ENCODE results near the gene TMEM127. TPM values are rescaled to one million over a fixed set of nuclear protein-coding genes. Genes with fewer than 3 reads are reported as not detected.
A peak's percentile ranks its signal among the peaks of the same experiment; 100 is the strongest.
"Not testable (repeated sequence)": the region's sequence is repeated elsewhere in the genome, so short reads cannot be mapped to it uniquely, and the experiment has no call there.

TMEM127 gene
- total RNA-seq, 2 donors from 2014 or later = 64.4 to 86.6 TPM

- ATAC-seq = peak in 1 of 2 donors; percentile 13
- DNase-seq = no peak
- intact Hi-C loops (cut with DNase I) = no loop called here
Measured at GRCh38 chr2:96247009-96247408, 18.8 kb downstream of the TMEM127 start.

- DNase-seq (no peak), ATAC-seq (peak in 1 of 2 donors; percentile 14)
- intact Hi-C loops (cut with DNase I) = no loop called here
Measured at GRCh38 chr2:96245609-96246390, 20.0 kb downstream of the TMEM127 start.

- DNase-seq (no peak), ATAC-seq (no peak)
- intact Hi-C loops (cut with DNase I) = no loop called here
Measured at GRCh38 chr2:96243843-96244242, 22.0 kb downstream of the TMEM127 start.

- ATAC-seq = peak; percentile 62 to 77
- intact Hi-C loops (cut with DNase I) = no loop called here
- DNase-seq = no peak
Measured at GRCh38 chr2:96241900-96242611, 23.7 kb downstream of the TMEM127 start.

GRCh38 chr2:96241227-96241626, 24.6 kb downstream of the TMEM127 start:
- intact Hi-C loops (cut with DNase I) = no loop called here
- ATAC-seq (no peak), DNase-seq (no peak)

GRCh38 chr2:96240341-96241038, 25.3 kb downstream of the TMEM127 start:
- DNase-seq (no peak), ATAC-seq (no peak)
- intact Hi-C loops (cut with DNase I) = no loop called here

GRCh38 chr2:96239745-96240264, 26.0 kb downstream of the TMEM127 start:
- intact Hi-C loops (cut with DNase I) = no loop called here
- ATAC-seq (peak; percentile 23 to 47), DNase-seq (no peak)

- intact Hi-C loops (cut with DNase I) = no loop called here
- no peak for ATAC-seq
- no peak for DNase-seq
Measured at GRCh38 chr2:96239091-96239490, 26.7 kb downstream of the TMEM127 start.

- DNase-seq = no peak
- intact Hi-C loops (cut with DNase I) = no loop called here
- ATAC-seq = no peak
Measured at GRCh38 chr2:96238266-96238665, 27.5 kb downstream of the TMEM127 start.

- ATAC-seq (no peak), DNase-seq (no peak)
- intact Hi-C loops (cut with DNase I) = no loop called here
Measured at GRCh38 chr2:96236882-96237281, 28.9 kb downstream of the TMEM127 start.

GRCh38 chr2:96233880-96234316, 31.9 kb downstream of the TMEM127 start:
- no peak for ATAC-seq
- DNase-seq = no peak
- intact Hi-C loops (cut with DNase I) = no loop called here

GRCh38 chr2:96233436-96233835, 32.4 kb downstream of the TMEM127 start:
- ATAC-seq (no peak), DNase-seq (no peak)
- intact Hi-C loops (cut with DNase I) = no loop called here

GRCh38 chr2:96231316-96231715, 34.5 kb downstream of the TMEM127 start:
- ATAC-seq (no peak), DNase-seq (no peak)
- intact Hi-C loops (cut with DNase I) = no loop called here

- DNase-seq = no peak
- no peak for ATAC-seq
Measured at GRCh38 chr2:96225016-96225533, 40.7 kb downstream of the TMEM127 start.

GRCh38 chr2:96221106-96221505, 44.7 kb downstream of the TMEM127 start:
- ATAC-seq; DNase-seq; intact Hi-C loops (cut with DNase I): not testable (repeated sequence)

More at GRCh38 chr2:96225016-96225533, 40.7 kb downstream of the TMEM127 start:
- intact Hi-C loops (cut with DNase I) = no loop called here

- DNase-seq; intact Hi-C loops (cut with DNase I); ATAC-seq: not testable (repeated sequence)
Measured at GRCh38 chr2:96219959-96220358, 45.8 kb downstream of the TMEM127 start.

GRCh38 chr2:96218508-96219131, 47.2 kb downstream of the TMEM127 start:
- no peak for ATAC-seq

GRCh38 chr2:96214554-96214953, 51.2 kb downstream of the TMEM127 start:
- DNase-seq (no peak), ATAC-seq (no peak)
- intact Hi-C loops (cut with DNase I) = no loop called here

More at GRCh38 chr2:96218508-96219131, 47.2 kb downstream of the TMEM127 start:
- intact Hi-C loops (cut with DNase I) = no loop called here
- DNase-seq = no peak

GRCh38 chr2:96213379-96213778, 52.4 kb downstream of the TMEM127 start:
- DNase-seq (no peak), ATAC-seq (no peak)
- intact Hi-C loops (cut with DNase I) = no loop called here
